Chondrocyte (in vitro differentiated cells): Measurements from ENCODE around the gene HAGH. TPM values are rescaled to one million over a fixed set of nuclear protein-coding genes. Genes with fewer than 3 reads are reported as not detected.

Source experiments
- DNase-seq: peaks from one replicate; pipeline ENCODE4 v3.0.0; 2021; ENCODE audit warnings: mixed read lengths, low spot score
- H3K27ac Mint-ChIP-seq: one replicate; pipeline ENCODE4 v1.8.0; 2021; ENCODE audit warnings: mild to moderate bottlenecking, moderate library complexity, mixed read lengths; ENCODE audit not compliant: unreplicated experiment
- H3K27me3 Mint-ChIP-seq: 2 replicates; pipeline ENCODE4 v1.8.0; 2021; ENCODE audit warnings: low read depth, mixed read lengths
- H3K36me3 Mint-ChIP-seq: 2 replicates; pipeline ENCODE4 v1.8.0; 2021; ENCODE audit warnings: low read depth, mixed read lengths
- H3K4me1 Mint-ChIP-seq: 2 replicates; pipeline ENCODE4 v1.8.0; 2021; ENCODE audit warnings: low read depth, mild to moderate bottlenecking, mixed read lengths
- H3K4me3 Mint-ChIP-seq: one replicate; pipeline ENCODE4 v1.8.0; 2021; ENCODE audit warnings: mild to moderate bottlenecking, moderate library complexity, mixed read lengths; ENCODE audit not compliant: unreplicated experiment
- H3K9me3 Mint-ChIP-seq: 2 replicates; pipeline ENCODE4 v1.8.0; 2021; ENCODE audit warnings: low read depth, mixed read lengths
- CTCF ChIP-seq: fragments of 200-600 bp; sonication (generic); IDR thresholded peaks from 2 replicates; pipeline ENCODE4 v1.5.0; 2021; ENCODE audit warnings: antibody characterized with exemption, mild to moderate bottlenecking, moderate library complexity
- total RNA-seq: library from RNA; stranded (reverse); gene quantifications from 3 replicates; pipeline ENCODE4 v1.2.1, GENCODE V29; 2021

The HAGH gene
- total RNA-seq, 1 donor from 2014 or later: 55.1 TPM

GRCh38 chr16:1825381-1825863 is 1.2 kb downstream of the HAGH start:
- H3K36me3 Mint-ChIP-seq: no peaks in the 10 kb centered on the region
- no peak overlapping the region for H3K27ac Mint-ChIP-seq
- DNase-seq: peak; percentile 38
- H3K9me3 Mint-ChIP-seq: no peaks in the 10 kb centered on the region
- TF ChIP-seq CTCF: no peak
- H3K4me1 Mint-ChIP-seq: peaks cover 51% of the 10 kb centered on the region
- H3K27me3 Mint-ChIP-seq: no peaks in the 10 kb centered on the region
- H3K4me3 Mint-ChIP-seq: peak overlapping the region; percentile 68

GRCh38 chr16:1823821-1824220 is 2.8 kb downstream of the HAGH start:
- Mint-ChIP-seq H3K27me3 (no peaks in the 10 kb centered on the region), H3K36me3 (peaks cover 3% of the 10 kb centered on the region), H3K4me1 (peaks cover 36% of the 10 kb centered on the region), H3K4me3 (no peak overlapping the region), H3K27ac (peak overlapping the region; percentile 12), H3K9me3 (no peaks in the 10 kb centered on the region)
- TF ChIP-seq CTCF: peak; percentile 56
- peak; percentile 72 for DNase-seq

GRCh38 chr16:1822801-1823200 is 3.8 kb downstream of the HAGH start:
- Mint-ChIP-seq H3K4me3 (no peak overlapping the region), H3K4me1 (peaks cover 27% of the 10 kb centered on the region), H3K9me3 (no peaks in the 10 kb centered on the region), H3K27ac (no peak overlapping the region), H3K27me3 (no peaks in the 10 kb centered on the region), H3K36me3 (peaks cover 3% of the 10 kb centered on the region)
- TF ChIP-seq CTCF: no peak
- DNase-seq: peak; percentile 77

GRCh38 chr16:1821861-1822611 is 4.6 kb downstream of the HAGH start:
- H3K36me3 Mint-ChIP-seq: peaks cover 3% of the 10 kb centered on the region

GRCh38 chr16:1820946-1821290 is 5.7 kb downstream of the HAGH start:
- no peak for DNase-seq
- no peak for TF ChIP-seq CTCF
- Mint-ChIP-seq H3K27me3 (no peaks in the 10 kb centered on the region), H3K4me3 (no peak overlapping the region), H3K9me3 (no peaks in the 10 kb centered on the region), H3K36me3 (peaks cover 3% of the 10 kb centered on the region), H3K4me1 (peaks cover 18% of the 10 kb centered on the region), H3K27ac (no peak overlapping the region)

More at GRCh38 chr16:1821861-1822611, 4.6 kb downstream of the HAGH start:
- Mint-ChIP-seq H3K4me3 (no peak overlapping the region), H3K27ac (no peak overlapping the region), H3K9me3 (no peaks in the 10 kb centered on the region), H3K4me1 (peaks cover 19% of the 10 kb centered on the region), H3K27me3 (no peaks in the 10 kb centered on the region)
- no peak for TF ChIP-seq CTCF
- DNase-seq: peak; percentile 81
